HT-29 (cell line): Measurements from ENCODE around the gene YPEL1. TPM values are rescaled to one million over a fixed set of nuclear protein-coding genes. Genes with fewer than 3 reads are reported as not detected.

Experiments used
- DNase-seq: peaks from one replicate; pipeline ENCODE4 v3.0.0-alpha.2; 2015; ENCODE audit warnings: low spot score
- total RNA-seq: library from RNA; depleted of rRNA; stranded (reverse); fragments of >200 nt; shearing (Covaris generic); gene quantifications from 2 replicates; pipeline ENCODE4 v1.2.3, GENCODE V29; 2014; rRNA removed

Gene YPEL1, protein sequence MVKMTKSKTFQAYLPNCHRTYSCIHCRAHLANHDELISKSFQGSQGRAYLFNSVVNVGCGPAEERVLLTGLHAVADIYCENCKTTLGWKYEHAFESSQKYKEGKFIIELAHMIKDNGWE
- 0.26 and 4.2 TPM in 2 replicates for total RNA-seq

DNA sequence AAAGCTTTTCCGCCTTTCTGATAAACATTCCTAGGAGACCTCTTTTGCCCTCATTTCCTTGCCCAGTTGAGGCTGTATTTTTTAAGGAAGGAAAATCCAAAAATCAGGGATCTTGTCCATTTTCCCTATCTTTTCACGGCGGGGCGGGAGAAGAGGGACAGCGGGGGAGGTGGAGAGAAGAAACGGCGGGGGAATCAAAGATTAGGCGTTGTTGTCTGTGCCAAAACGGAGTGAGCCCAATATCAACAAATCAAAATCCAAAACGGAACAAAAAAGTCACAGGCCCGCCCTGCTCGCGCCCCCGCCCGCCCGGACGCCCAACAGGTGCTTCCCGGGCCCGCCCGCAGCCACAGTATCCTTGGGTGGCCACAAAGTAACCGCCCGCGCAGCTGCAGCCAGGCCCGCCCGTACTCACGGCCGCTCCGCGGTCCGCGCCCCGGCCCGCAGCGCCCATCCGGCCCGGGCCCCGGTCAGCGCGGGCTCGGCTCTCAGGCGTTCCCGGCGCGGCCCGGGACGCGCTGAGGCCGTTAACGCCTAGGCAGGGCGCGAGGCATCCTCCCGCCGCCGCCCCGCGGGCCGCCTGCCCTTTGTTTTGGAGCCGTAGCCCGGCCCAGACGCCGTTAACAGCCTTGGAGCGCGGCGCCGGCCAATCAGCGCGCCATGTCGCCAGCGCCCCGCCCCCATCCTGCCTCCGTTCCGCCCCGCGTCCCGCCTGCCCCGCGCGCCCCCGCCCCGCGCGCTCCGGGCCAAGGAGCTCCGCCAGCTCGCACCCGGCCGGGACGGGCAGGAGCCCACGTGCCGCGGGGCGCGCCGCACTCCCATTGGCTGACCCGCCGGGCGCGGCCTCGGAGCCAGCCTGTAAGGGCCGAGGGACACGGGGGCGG lies at the start of gene YPEL1:
YPEL1 (minus strand) TSS at position 595 of the 884 bp plus-strand sequence. CDS start 25,050 bp downstream, outside the sequence.
- peak; percentile 69 for DNase-seq

DNA sequence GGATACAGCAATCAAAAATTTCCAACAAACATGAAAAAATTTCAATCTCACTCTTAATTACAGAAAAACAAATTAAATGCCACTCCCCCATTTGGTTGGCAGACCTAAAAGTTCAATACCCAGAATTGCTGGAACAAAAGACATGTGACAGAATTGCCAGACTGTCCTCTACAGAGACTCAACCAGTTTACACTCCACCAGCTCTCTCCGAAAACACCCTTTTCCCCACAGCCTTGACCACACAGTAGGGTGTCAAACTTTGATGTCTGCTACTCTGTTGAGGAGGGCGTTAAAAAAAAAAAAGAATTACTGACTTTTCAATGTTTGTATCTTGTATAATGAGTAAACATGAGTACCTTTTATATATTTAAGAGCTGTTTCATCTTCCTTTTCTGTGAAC lies 44.7 kb upstream of the YPEL1 start:
- DNase-seq = no peak

DNA sequence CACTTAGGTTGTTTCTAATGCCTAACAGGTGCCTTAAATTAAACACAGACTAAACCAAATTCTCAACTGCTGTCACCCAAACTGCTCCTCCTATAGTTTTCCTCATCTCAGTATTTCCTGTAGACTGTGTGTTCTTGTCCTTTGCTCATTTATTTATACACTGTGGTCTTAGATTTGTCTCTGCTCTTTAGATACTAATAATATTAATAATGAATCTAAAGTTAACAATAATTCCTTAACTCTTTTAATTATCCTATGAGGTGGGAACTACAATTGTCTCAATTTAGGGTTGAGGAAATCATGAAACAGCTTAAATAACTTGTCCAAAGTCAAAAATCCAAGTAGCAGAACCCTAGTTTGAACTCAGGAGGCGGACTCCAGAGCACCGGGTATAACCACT lies 43.9 kb upstream of the YPEL1 start:
- no peak for DNase-seq

DNA sequence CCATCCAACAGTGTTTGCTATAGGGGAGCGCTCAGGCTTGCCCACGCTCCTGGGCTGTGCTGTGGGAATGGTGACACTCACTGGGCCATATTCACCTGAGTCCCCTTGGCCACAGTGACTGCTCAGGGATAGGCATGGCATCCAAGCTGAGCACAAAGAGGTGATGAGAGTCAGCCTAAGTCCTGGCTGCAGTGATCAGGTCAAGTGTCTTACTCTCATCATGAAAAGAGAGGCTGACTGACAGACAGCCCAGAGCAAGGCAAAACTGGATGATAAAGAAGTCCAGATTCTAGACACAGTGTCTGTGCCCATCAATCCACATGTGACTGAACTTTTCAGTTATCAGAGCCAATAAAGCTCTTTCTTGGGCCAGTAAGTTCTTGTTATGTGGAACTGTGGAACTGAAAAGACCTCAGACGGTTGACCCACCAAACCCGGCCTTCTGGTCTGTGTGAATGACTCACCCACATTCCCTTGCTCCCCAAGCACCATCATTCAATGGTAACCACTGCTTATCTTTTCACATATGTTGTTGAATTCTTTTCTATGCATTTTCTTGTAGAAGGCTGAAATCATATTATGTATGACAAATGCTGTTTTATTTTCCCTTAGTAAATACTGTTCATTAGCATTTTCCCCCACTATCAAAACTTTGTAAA lies 43.2 kb upstream of the YPEL1 start:
- DNase-seq = no peak

DNA sequence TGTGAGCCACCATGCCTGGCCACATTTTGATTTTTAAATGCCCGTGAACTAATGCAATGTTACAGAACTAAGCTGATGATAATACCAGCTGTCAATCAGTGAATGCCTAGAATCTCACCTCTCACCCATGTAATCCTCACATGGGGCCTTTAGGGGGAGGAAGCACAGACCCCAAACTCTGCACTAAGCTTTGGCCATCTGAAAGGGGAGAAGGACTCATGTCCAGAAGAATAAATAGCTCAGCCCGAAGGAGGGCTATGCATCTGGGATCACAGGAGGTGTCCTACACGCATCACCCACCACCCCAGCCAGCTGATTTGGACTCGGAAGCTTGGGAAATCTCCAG lies 36.0 kb upstream of the YPEL1 start:
- no peak for DNase-seq

GRCh38 chr22:21768435-21768834 lies 32.8 kb upstream of the YPEL1 start:
- no peak for DNase-seq

DNA sequence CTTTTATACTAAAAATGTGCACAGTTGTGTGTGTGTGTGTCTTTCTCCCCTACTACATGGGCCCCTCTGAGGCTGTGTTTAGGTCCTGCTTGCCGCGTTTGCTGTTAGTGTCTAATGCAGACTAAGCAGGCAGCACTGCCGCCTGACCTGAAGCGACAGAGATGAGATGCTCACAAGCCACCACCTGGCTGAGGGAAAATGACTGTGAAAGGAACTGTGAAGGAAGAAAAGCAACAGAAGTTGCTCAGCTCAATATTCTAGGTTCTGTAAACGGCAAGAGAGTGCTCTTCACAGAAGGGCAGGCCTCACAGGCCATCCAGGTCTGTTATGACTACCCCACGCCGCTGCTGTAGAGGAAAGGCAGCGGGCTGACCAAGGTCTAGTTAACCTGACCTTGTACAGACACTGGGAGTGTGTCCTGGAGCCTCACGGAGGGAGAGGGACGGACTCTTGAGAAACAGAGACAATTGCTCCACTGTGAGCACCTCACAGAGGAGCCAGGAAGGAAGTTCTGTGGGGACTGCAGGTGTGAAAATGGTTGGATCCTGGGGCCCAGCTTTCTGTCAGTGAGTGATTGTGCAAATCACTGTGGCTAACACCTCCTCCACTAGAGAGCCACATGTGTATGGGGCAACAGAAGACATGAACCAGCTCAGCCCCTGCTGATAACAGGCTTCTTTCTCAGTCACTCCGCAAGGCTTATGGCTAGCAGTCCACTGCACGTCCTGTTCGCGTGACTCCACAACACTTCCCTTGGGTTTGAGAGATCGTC lies 31.3 kb upstream of the YPEL1 start:
- DNase-seq = no peak

GRCh38 chr22:21765909-21766529 lies 30.4 kb upstream of the YPEL1 start:
- no peak for DNase-seq

GRCh38 chr22:21764038-21764804 lies 28.6 kb upstream of the YPEL1 start:
- DNase-seq = no peak

DNA sequence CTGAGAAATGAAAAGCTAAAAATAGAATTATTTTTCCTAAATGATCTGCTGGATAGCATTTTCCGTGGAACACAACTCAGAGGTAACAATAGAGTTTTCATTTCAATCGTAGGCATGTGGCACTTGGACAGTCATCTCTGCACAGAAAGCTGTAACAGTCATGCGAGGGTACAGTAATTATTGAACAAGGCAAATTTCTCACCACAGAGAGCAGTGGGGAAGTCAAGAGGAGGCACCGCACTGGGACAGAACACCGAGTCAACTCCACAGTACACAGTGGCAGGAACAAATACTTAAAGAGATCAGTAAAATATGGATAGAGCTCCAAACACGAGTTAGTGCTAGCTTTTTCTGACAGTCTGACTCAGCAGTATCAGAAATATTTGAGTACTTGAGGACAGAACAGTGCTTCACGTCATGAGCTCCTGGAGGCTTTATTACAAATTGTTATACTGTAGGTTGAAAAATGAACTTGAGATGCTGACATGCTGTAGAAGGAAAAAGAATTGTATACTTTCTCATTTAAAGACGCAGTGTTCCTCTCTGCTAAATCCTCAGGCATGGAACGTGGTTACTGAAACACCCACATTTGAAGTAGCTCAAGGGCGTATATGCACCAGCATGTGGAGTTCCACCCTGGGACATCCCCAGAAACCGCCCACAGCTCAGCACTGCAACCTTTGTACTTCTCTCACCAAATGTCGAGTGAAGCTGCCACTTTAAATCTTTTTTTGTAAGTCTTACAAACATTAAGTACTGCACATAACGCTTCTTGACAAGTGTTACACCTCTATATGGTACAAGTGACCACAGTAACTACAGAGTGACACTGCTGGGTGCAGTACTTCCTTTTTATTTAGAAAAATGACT lies 27.4 kb upstream of the YPEL1 start:
- no peak for DNase-seq

DNA sequence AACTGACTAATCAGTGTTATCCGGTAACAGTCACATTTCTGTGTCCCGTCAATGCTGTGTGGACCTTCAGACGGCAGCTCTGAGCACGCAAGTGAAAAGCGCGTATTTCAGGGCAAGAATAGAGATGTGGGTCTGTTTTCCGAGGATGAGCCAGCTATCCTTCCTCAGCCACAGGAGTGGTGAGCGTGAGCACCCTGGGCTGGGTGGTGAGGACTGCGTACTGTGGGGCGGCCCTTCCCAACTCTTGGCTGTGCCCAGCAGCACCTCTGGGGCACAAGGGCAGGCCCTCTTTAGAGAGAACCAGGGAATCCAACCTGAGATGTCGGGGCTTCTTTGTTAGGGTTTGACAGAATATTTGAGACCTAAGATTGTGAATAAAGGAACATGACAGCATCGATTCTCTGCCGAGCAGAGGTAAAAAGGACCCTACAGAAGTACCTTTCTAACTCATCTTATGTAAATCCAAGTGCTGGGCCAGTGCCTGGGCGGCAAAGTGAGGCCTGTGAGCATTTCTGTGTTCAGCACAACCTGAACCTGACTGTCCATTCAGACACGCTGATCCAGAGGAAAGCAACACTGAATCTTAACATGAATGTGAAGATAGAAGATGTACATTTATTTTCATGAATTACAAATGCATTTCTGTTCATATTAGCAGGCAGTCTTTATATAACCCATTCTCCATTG lies 26.5 kb upstream of the YPEL1 start:
- no peak for DNase-seq

DNA sequence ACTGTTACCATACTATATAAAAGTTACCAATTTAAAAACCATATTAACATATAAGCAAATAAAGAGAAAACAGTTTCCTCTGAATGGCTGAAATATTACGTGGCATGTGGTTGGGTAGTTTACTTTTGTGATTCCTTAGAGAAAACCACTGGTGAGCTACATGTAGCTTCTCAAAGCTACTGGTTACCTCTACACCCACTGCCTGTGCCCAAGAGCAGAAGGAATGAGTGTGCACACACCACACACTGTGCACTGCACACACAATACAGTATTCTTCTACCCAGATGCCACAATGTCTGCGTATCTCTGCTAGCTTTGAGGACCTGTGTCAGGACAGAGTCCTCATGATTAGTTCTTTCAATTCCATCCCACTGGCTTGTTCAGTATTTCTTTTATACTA lies 25.5 kb upstream of the YPEL1 start:
- no peak for DNase-seq

DNA sequence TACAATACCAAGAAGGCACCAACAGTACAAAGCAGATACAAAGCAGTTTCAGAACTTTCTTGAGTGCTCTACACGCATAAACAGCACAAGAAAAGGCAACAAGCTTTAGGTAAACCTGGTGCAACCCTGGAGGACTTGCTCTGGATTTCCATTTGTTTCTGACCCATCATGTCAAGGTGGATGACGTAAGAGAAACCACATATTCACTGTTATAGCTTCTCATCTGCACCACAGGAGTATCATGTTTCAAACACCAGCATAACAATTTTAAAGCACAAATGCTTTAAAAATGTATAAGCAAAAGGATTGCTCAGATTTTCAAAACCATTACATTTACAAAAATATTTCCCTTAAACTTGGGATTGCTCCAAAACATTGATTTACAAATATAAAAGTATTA lies 25.0 kb upstream of the YPEL1 start:
- no peak for DNase-seq

DNA sequence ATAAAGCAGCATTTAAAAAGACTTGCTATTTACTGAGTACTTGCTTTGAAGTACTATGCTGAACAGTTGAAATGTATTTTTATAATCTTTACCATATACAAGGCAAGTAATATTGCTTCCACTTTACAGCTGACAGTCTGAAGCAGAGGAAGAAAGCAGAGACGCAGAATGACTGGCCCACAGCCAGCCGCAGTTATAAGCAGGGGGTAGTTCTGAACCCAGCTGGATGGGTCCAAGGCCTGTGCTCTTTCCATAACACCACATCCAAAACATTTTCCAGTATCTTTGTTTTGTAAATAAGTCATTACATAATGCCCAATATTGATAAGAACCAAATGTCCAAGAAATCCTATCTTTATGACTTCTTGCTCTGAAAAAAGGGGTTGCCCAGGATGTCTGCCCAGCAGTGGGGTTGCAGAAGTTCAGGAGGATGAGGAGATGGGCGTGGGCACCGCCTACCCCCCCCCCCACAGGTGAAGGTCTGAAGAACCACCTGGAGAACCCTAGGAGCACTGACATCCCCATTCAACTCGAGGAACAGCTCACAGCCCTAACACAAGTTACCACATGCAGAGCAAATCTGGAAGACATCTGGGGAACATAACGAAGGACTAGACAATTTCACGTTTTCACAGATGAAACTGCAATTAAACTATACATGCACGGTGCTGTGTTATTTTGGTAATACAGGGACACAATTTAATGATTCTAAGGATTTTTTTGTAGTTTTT lies 24.2 kb upstream of the YPEL1 start:
- DNase-seq = no peak

DNA sequence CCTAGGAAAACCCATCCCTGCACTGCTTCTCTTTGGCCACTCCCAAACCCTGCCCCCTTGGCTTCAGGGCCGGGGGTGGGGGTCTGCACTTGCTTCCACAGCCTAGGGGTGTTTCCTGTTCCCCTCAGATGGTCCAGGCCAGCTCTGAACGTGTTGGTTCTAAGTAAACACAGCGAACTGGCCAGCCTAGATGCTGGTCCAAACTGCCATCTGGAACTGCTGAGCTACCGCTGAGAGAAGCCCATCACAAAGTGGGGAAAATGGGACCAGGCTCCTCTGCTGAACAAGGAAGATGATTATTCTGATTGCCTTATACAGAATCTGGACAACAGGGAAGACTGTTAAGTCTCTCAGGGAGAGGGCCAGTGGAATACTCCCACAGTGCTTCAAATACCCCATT lies 23.5 kb upstream of the YPEL1 start:
- DNase-seq = no peak

GRCh38 chr22:21758091-21758864 lies 22.7 kb upstream of the YPEL1 start:
- DNase-seq = no peak

DNA sequence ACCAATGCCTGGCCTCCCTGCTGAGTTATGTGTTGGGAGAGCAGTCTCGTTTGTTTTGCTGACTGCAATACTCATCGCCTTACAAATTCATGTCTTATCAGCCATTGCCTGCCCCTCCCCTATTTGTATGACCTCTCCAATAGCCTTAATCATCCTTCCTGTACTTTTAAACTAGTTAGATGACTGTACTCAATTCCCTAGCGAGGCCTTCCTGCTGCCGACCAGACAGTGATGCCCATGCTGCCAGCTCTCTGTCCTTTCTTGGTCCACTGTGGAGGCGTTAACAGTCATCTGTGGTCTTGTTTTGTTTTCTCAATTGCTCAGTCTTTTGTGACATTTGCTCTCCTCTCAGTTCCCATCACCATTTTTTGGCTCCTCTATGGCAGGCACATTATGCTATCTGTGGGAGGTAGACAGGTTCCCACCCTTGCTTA lies 20.3 kb upstream of the YPEL1 start:
- no peak for DNase-seq

DNA sequence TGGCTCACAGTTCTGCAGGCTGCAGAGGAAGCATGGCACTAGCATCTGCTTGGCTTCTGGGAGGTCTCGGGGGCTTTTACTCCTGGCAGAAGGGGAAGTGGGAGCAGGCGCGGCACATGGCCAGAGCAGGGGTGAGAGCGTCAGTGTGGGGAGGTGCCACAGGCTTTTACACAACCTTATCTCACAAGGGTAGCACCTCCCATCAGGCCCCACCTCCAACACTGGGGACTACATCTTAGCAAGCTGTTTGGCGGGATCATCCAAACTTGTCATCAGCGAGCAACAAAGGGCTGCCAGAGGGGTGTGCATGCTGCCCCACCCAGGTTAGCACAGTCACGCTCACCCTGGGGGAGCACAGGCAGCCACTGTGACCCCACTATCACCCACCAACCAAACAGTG lies 18.9 kb upstream of the YPEL1 start:
- DNase-seq = no peak
